ENCODE measurements around the gene HIKESHI. TPM values are rescaled to one million over a fixed set of nuclear protein-coding genes. Genes with fewer than 3 reads are reported as not detected.
A peak's percentile ranks its signal among the peaks of the same experiment; 100 is the strongest.

The HIKESHI gene
- polyA plus RNA-seq, 3 donors, result 21.5 to 71.2 (median 65.4) TPM

- no peaks in the 10 kb centered on the region for H3K4me1 ChIP-seq (ENCODE audit: control insufficient read depth in 1 of 2, insufficient read depth in 2 of 2, low read length in 2 of 2)
- no CpG with 5 or more reads among the region's 8 CpGs for WGBS (ENCODE audit: insufficient coverage)
- H3K4me3 ChIP-seq (replicated peaks in 1 of 3; ENCODE audit: low read depth in 2 of 3, low read length in 3 of 3), result no peak overlapping the region
- Mint-ChIP-seq H3K9me3 (peaks cover 0 to 13% (median 4%) of the 10 kb centered on the region in 7 donors), H3K4me1 (peaks cover 8% of the 10 kb centered on the region), H3K36me3 (peaks cover 61 to 84% of the 10 kb centered on the region in 2 donors), H3K27ac (no peak overlapping the region), H3K27me3 (ENCODE audit: low read depth in 3 of 3) (no peaks in the 10 kb centered on the region), H3K4me3 (no peak overlapping the region)
- H3K27me3 ChIP-seq (ENCODE audit: control insufficient read depth in 2 of 2, insufficient read depth in 2 of 2, low read length in 2 of 2), result no peaks in the 10 kb centered on the region
- no peak for DNase-seq
- peaks cover 0 to 12% of the 10 kb centered on the region in 2 donors for H3K9me3 ChIP-seq (replicated peaks in 1 of 2; ENCODE audit: control insufficient read depth in 1 of 2, insufficient read depth in 1 of 2, low read length in 2 of 2)
- intact Hi-C loops (cut with micrococcal nuclease), result no loop called here
- H3K27ac ChIP-seq (ENCODE audit: low read depth in 1 of 2, low read length in 2 of 2), result no peak overlapping the region
- TF ChIP-seq CTCF (IDR thresholded peaks at IDR 0.05), result no peak
- H3K4me2 ChIP-seq (replicated peaks; ENCODE audit: extremely low read depth, low read length, poor library complexity, severe bottlenecking), result no peak overlapping the region
- H4K20me1 ChIP-seq (ENCODE audit: insufficient read depth, low read length), result peaks cover 13% of the 10 kb centered on the region
- H3K79me2 ChIP-seq (ENCODE audit: insufficient read depth, low read length), result peaks cover 19% of the 10 kb centered on the region
- no peak overlapping the region for H3K9ac ChIP-seq (ENCODE audit: insufficient read depth, low read length, poor library complexity, severe bottlenecking)
- H2AFZ ChIP-seq (ENCODE audit: insufficient read depth, low read depth, low read length, poor library complexity, severe bottlenecking), result no peak overlapping the region
- H3K36me3 ChIP-seq (replicated peaks in 1 of 2; ENCODE audit: control insufficient read depth in 1 of 2, insufficient read depth in 2 of 2, low read length in 2 of 2), result peaks cover 49 to 96% of the 10 kb centered on the region in 2 donors
Measured at GRCh38 chr11:86278226-86278625, 23.8 kb upstream of the HIKESHI start.

GRCh38 chr11:86279747-86280146, 22.3 kb upstream of the HIKESHI start:
- intact Hi-C loops (cut with micrococcal nuclease), result no loop called here
- peaks cover 4% of the 10 kb centered on the region for H4K20me1 ChIP-seq (ENCODE audit: insufficient read depth, low read length)
- H3K9ac ChIP-seq (ENCODE audit: insufficient read depth, low read length, poor library complexity, severe bottlenecking), result no peak overlapping the region
- H3K4me2 ChIP-seq (replicated peaks; ENCODE audit: extremely low read depth, low read length, poor library complexity, severe bottlenecking), result no peak overlapping the region
- no peaks in the 10 kb centered on the region for H3K4me1 ChIP-seq (ENCODE audit: control insufficient read depth in 1 of 2, insufficient read depth in 2 of 2, low read length in 2 of 2)
- peaks cover 40 to 96% of the 10 kb centered on the region in 2 donors for H3K36me3 ChIP-seq (replicated peaks in 1 of 2; ENCODE audit: control insufficient read depth in 1 of 2, insufficient read depth in 2 of 2, low read length in 2 of 2)
- H3K4me3 ChIP-seq (replicated peaks in 1 of 3; ENCODE audit: low read depth in 2 of 3, low read length in 3 of 3), result no peak overlapping the region
- WGBS (ENCODE audit: insufficient coverage), result no CpG with 5 or more reads among the region's 3 CpGs
- no peaks in the 10 kb centered on the region for H3K27me3 Mint-ChIP-seq (ENCODE audit: low read depth in 3 of 3)
- H3K27ac Mint-ChIP-seq, result peak overlapping the region in 2 of 7 donors; percentile 7 to 54
- TF ChIP-seq CTCF (IDR thresholded peaks at IDR 0.05), result no peak
- peaks cover 0 to 13% (median 4%) of the 10 kb centered on the region in 7 donors for H3K9me3 Mint-ChIP-seq
- DNase-seq, result no peak
- H3K79me2 ChIP-seq (ENCODE audit: insufficient read depth, low read length), result peaks cover 4% of the 10 kb centered on the region
- no peak overlapping the region for H3K27ac ChIP-seq (ENCODE audit: low read depth in 1 of 2, low read length in 2 of 2)
- peaks cover 0 to 12% of the 10 kb centered on the region in 2 donors for H3K9me3 ChIP-seq (replicated peaks in 1 of 2; ENCODE audit: control insufficient read depth in 1 of 2, insufficient read depth in 1 of 2, low read length in 2 of 2)
- peaks cover 62 to 81% of the 10 kb centered on the region in 2 donors for H3K36me3 Mint-ChIP-seq
- peaks cover 8% of the 10 kb centered on the region for H3K4me1 Mint-ChIP-seq
- H3K27me3 ChIP-seq (ENCODE audit: control insufficient read depth in 2 of 2, insufficient read depth in 2 of 2, low read length in 2 of 2), result no peaks in the 10 kb centered on the region
- no peak overlapping the region for H2AFZ ChIP-seq (ENCODE audit: insufficient read depth, low read depth, low read length, poor library complexity, severe bottlenecking)
- H3K4me3 Mint-ChIP-seq, result no peak overlapping the region

Measured in CD14-positive monocyte (primary cell).